ENCODE results near the gene ALDH9A1. TPM values are rescaled to one million over a fixed set of nuclear protein-coding genes. Genes with fewer than 3 reads are reported as not detected.
"Not testable (repeated sequence)": the region's sequence is repeated elsewhere in the genome, so short reads cannot be mapped to it uniquely, and the experiment has no call there.

ALDH9A1 gene
- total RNA-seq, 1 donor from 2014 or later: 123 TPM

GRCh38 chr1:165686971-165687433, 11.4 kb downstream of the ALDH9A1 start:
- Mint-ChIP-seq H3K27ac (ENCODE audit: unreplicated experiment) (peak overlapping the region; percentile 15), H3K27me3 (ENCODE audit: unreplicated experiment) (no peaks in the 10 kb centered on the region), H3K4me1 (ENCODE audit: unreplicated experiment) (peaks cover 3% of the 10 kb centered on the region), H3K9me3 (ENCODE audit: unreplicated experiment) (no peaks in the 10 kb centered on the region), H3K4me3 (ENCODE audit: unreplicated experiment) (peak overlapping the region; percentile 9), H3K36me3 (ENCODE audit: low read depth, unreplicated experiment) (peaks cover 42% of the 10 kb centered on the region)
- no peak for TF ChIP-seq CTCF (IDR thresholded peaks at IDR 0.05; ENCODE audit: unreplicated experiment)
- no peak for DNase-seq (ENCODE audit: low spot score)

GRCh38 chr1:165686121-165686970, 12.0 kb downstream of the ALDH9A1 start:
- DNase-seq (ENCODE audit: low spot score): no peak
- Mint-ChIP-seq H3K27ac (ENCODE audit: unreplicated experiment) (no peak overlapping the region), H3K4me3 (ENCODE audit: unreplicated experiment) (no peak overlapping the region), H3K9me3 (ENCODE audit: unreplicated experiment) (no peaks in the 10 kb centered on the region), H3K27me3 (ENCODE audit: unreplicated experiment) (no peaks in the 10 kb centered on the region), H3K36me3 (ENCODE audit: low read depth, unreplicated experiment) (peaks cover 38% of the 10 kb centered on the region), H3K4me1 (ENCODE audit: unreplicated experiment) (peaks cover 3% of the 10 kb centered on the region)
- no peak for TF ChIP-seq CTCF (IDR thresholded peaks at IDR 0.05; ENCODE audit: unreplicated experiment)

GRCh38 chr1:165683848-165684485, 14.4 kb downstream of the ALDH9A1 start:
- Mint-ChIP-seq H3K36me3 (ENCODE audit: low read depth, unreplicated experiment) (peaks cover 49% of the 10 kb centered on the region), H3K4me3 (ENCODE audit: unreplicated experiment) (no peak overlapping the region), H3K9me3 (ENCODE audit: unreplicated experiment) (no peaks in the 10 kb centered on the region), H3K27me3 (ENCODE audit: unreplicated experiment) (no peaks in the 10 kb centered on the region), H3K4me1 (ENCODE audit: unreplicated experiment) (no peaks in the 10 kb centered on the region), H3K27ac (ENCODE audit: unreplicated experiment) (no peak overlapping the region)
- no peak for TF ChIP-seq CTCF (IDR thresholded peaks at IDR 0.05; ENCODE audit: unreplicated experiment)
- no peak for DNase-seq (ENCODE audit: low spot score)

GRCh38 chr1:165680773-165681172, 17.6 kb downstream of the ALDH9A1 start:
- H3K36me3 Mint-ChIP-seq (ENCODE audit: low read depth, unreplicated experiment): peaks cover 48% of the 10 kb centered on the region
- not testable (repeated sequence) for DNase-seq (ENCODE audit: low spot score); H3K4me1 Mint-ChIP-seq (ENCODE audit: unreplicated experiment)

GRCh38 chr1:165680303-165680702, 18.1 kb downstream of the ALDH9A1 start:
- Mint-ChIP-seq H3K27ac (ENCODE audit: unreplicated experiment) (no peak overlapping the region), H3K27me3 (ENCODE audit: unreplicated experiment) (no peaks in the 10 kb centered on the region), H3K4me1 (ENCODE audit: unreplicated experiment) (no peaks in the 10 kb centered on the region), H3K4me3 (ENCODE audit: unreplicated experiment) (no peak overlapping the region), H3K36me3 (ENCODE audit: low read depth, unreplicated experiment) (peaks cover 48% of the 10 kb centered on the region), H3K9me3 (ENCODE audit: unreplicated experiment) (no peaks in the 10 kb centered on the region)
- no peak for TF ChIP-seq CTCF (IDR thresholded peaks at IDR 0.05; ENCODE audit: unreplicated experiment)
- DNase-seq (ENCODE audit: low spot score): no peak

More at GRCh38 chr1:165680773-165681172, 17.6 kb downstream of the ALDH9A1 start:
- not testable (repeated sequence) for H3K27ac Mint-ChIP-seq (ENCODE audit: unreplicated experiment); H3K9me3 Mint-ChIP-seq (ENCODE audit: unreplicated experiment); H3K27me3 Mint-ChIP-seq (ENCODE audit: unreplicated experiment)
- peak overlapping the region; percentile 61 for H3K4me3 Mint-ChIP-seq (ENCODE audit: unreplicated experiment)
